ENCODE measurements around the gene DTL.

DTL gene

GRCh38 chr1:212141404-212141803 is 105.9 kb downstream of the DTL start:
- peak; percentile 64 for DNase-seq (ENCODE audit: low read depth)

GRCh38 chr1:212142883-212143530 is 107.5 kb downstream of the DTL start:
- TF ChIP-seq CTCF (conservative IDR thresholded peaks at IDR 0.05; ENCODE audit: control insufficient read depth, insufficient read depth, low read depth, low read length), result no peak
- no peak for DNase-seq (ENCODE audit: low read depth)

More at GRCh38 chr1:212141404-212141803, 105.9 kb downstream of the DTL start:
- no peak for TF ChIP-seq CTCF (conservative IDR thresholded peaks at IDR 0.05; ENCODE audit: control insufficient read depth, insufficient read depth, low read depth, low read length)
- H3K4me3 ChIP-seq (ENCODE audit: control insufficient read depth, low read depth, low read length), result no peak overlapping the region

GRCh38 chr1:212147581-212148033 is 112.1 kb downstream of the DTL start:
- TF ChIP-seq CTCF (conservative IDR thresholded peaks at IDR 0.05; ENCODE audit: control insufficient read depth, insufficient read depth, low read depth, low read length), result no peak
- H3K4me3 ChIP-seq (ENCODE audit: control insufficient read depth, low read depth, low read length), result no peak overlapping the region
- DNase-seq (ENCODE audit: low read depth), result no peak

More at GRCh38 chr1:212142883-212143530, 107.5 kb downstream of the DTL start:
- H3K4me3 ChIP-seq (ENCODE audit: control insufficient read depth, low read depth, low read length), result no peak overlapping the region

- TF ChIP-seq CTCF (conservative IDR thresholded peaks at IDR 0.05; ENCODE audit: control insufficient read depth, insufficient read depth, low read depth, low read length), result no peak
- no peak overlapping the region for H3K4me3 ChIP-seq (ENCODE audit: control insufficient read depth, low read depth, low read length)
- no peak for DNase-seq (ENCODE audit: low read depth)
Measured at GRCh38 chr1:212149566-212149965, 114.0 kb downstream of the DTL start.

GRCh38 chr1:212152308-212152693 is 116.8 kb downstream of the DTL start:
- TF ChIP-seq CTCF (conservative IDR thresholded peaks at IDR 0.05; ENCODE audit: control insufficient read depth, insufficient read depth, low read depth, low read length), result no peak
- no peak overlapping the region for H3K4me3 ChIP-seq (ENCODE audit: control insufficient read depth, low read depth, low read length)
- DNase-seq (ENCODE audit: low read depth), result no peak

GRCh38 chr1:212152869-212153268 is 117.3 kb downstream of the DTL start:
- DNase-seq (ENCODE audit: low read depth), result no peak
- no peak for TF ChIP-seq CTCF (conservative IDR thresholded peaks at IDR 0.05; ENCODE audit: control insufficient read depth, insufficient read depth, low read depth, low read length)
- no peak overlapping the region for H3K4me3 ChIP-seq (ENCODE audit: control insufficient read depth, low read depth, low read length)
